Measurements from ENCODE around the gene ATXN7L3.

ATXN7L3 gene

DNA sequence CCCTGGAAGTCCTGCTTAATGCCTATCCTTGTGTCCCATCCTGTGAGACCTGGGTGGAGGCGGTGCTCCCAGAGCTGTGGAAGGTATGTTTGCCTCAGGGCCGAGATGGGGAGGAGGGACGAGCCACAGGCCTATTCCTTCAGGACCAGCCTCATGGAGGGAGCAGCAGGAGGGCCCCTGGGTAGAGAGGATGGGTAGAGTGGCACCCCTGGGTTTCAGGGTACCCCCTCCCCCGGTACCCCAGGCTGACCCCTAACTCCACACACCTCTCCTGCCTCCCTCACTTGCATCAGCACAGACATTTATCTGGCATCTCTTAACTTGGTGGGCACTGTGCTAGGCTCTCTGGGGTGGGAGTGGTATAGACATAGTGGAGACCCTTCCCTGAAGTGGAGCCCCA lies 22.0 kb downstream of the ATXN7L3 start:
- ChIA-PET POLR2A (interaction anchor here (1.6 kb wide), 1 partner anchor 9 kb away, joined by 5 read pairs; the partner anchor contains the start of gene TMUB2), CTCF (no interaction called here)
- TF ChIP-seq FOXM1 (IDR thresholded peaks at IDR 0.05; ENCODE audit: borderline replicate concordance), result no peak
- TF ChIP-seq, protein P1, sequence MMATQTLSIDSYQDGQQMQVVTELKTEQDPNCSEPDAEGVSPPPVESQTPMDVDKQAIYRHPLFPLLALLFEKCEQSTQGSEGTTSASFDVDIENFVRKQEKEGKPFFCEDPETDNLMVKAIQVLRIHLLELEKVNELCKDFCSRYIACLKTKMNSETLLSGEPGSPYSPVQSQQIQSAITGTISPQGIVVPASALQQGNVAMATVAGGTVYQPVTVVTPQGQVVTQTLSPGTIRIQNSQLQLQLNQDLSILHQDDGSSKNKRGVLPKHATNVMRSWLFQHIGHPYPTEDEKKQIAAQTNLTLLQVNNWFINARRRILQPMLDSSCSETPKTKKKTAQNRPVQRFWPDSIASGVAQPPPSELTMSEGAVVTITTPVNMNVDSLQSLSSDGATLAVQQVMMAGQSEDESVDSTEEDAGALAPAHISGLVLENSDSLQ (IDR thresholded peaks at IDR 0.05), result no peak
- TF ChIP-seq LEF1 (IDR thresholded peaks at IDR 0.05; ENCODE audit: borderline replicate concordance), result no peak
- TF ChIP-seq FOXA1 (IDR thresholded peaks at IDR 0.05), result no peak
- TF ChIP-seq CTBP1 (IDR thresholded peaks at IDR 0.05; ENCODE audit: borderline replicate concordance), result no peak
- TF ChIP-seq ELF4 (IDR thresholded peaks at IDR 0.05), result no peak
- TF ChIP-seq ZNF384 (IDR thresholded peaks at IDR 0.05), result no peak
- TF ChIP-seq SP1 (IDR thresholded peaks at IDR 0.05), result no peak
- TF ChIP-seq ARNT (IDR thresholded peaks at IDR 0.05), result no peak
- TF ChIP-seq BHLHE40 (IDR thresholded peaks at IDR 0.05; ENCODE audit: borderline replicate concordance), result no peak
- no peak for TF ChIP-seq HDGF (IDR thresholded peaks at IDR 0.05; ENCODE audit: borderline replicate concordance)
- no peak for TF ChIP-seq TARDBP (IDR thresholded peaks at IDR 0.05)
- no peak for TF ChIP-seq NFRKB (IDR thresholded peaks at IDR 0.05)
- TF ChIP-seq SUZ12 (IDR thresholded peaks at IDR 0.05), result no peak
- no peak for TF ChIP-seq FOXK2 (IDR thresholded peaks at IDR 0.05)
- TF ChIP-seq L3MBTL2 (conservative IDR thresholded peaks at IDR 0.05), result no peak
- DNase-seq (ENCODE audit: extremely low spot score), result no peak

- no peak for DNase-seq (ENCODE audit: extremely low spot score)
- ChIA-PET POLR2A (interaction anchor here (1.4 kb wide), 1 partner anchor 9 kb away, joined by 4 read pairs; no protein-coding TSS in a partner anchor), CTCF (no interaction called here)
- no peak for TF ChIP-seq L3MBTL2 (conservative IDR thresholded peaks at IDR 0.05)
- no peak for TF ChIP-seq SUZ12 (IDR thresholded peaks at IDR 0.05)
- no peak for TF ChIP-seq FOXM1 (IDR thresholded peaks at IDR 0.05; ENCODE audit: borderline replicate concordance)
- no peak for TF ChIP-seq ARNT (IDR thresholded peaks at IDR 0.05)
- TF ChIP-seq FOXA1 (IDR thresholded peaks at IDR 0.05), result no peak
- TF ChIP-seq LEF1 (IDR thresholded peaks at IDR 0.05; ENCODE audit: borderline replicate concordance), result no peak
- no peak for TF ChIP-seq TARDBP (IDR thresholded peaks at IDR 0.05)
- no peak for TF ChIP-seq SP1 (IDR thresholded peaks at IDR 0.05)
- TF ChIP-seq BHLHE40 (IDR thresholded peaks at IDR 0.05; ENCODE audit: borderline replicate concordance), result no peak
- TF ChIP-seq ELF4 (IDR thresholded peaks at IDR 0.05), result no peak
- no peak for TF ChIP-seq FOXK2 (IDR thresholded peaks at IDR 0.05)
- TF ChIP-seq ZNF384 (IDR thresholded peaks at IDR 0.05), result no peak
Observed at GRCh38 chr17:44176671-44177501, 22.8 kb downstream of the ATXN7L3 start.

DNA sequence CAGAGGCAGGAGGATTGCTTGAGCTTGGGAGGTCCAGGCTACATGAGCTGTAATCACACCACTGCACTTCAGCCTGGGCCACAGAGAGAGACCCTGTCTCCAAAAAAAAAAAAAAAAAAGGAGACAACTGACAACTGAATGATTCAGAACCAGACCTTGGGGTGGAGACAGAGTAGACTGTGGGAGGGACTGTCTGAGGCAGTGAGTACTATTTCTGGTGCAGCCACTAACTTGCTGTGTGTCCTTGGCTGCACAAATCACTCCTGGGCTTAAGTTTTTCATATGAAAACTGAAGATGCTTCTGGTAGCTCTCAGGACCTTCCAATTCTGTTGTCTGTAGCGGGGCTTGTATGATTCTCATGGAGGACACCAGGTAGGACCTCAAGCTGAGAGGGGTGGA lies 23.4 kb downstream of the ATXN7L3 start:
- TF ChIP-seq, protein P1 (IDR thresholded peaks at IDR 0.05), result no peak
- TF ChIP-seq FOXK2 (IDR thresholded peaks at IDR 0.05) (no peak), HDGF (IDR thresholded peaks at IDR 0.05; ENCODE audit: borderline replicate concordance) (no peak), NFRKB (IDR thresholded peaks at IDR 0.05) (no peak), SUZ12 (IDR thresholded peaks at IDR 0.05) (no peak), TARDBP (IDR thresholded peaks at IDR 0.05) (no peak), BHLHE40 (IDR thresholded peaks at IDR 0.05; ENCODE audit: borderline replicate concordance) (no peak)
- DNase-seq (ENCODE audit: extremely low spot score), result no peak
- CTCF ChIA-PET, result no interaction called here
- POLR2A ChIA-PET, result interaction anchor here (1.4 kb wide), 1 partner anchor 9 kb away, joined by 4 read pairs; no protein-coding TSS in a partner anchor

DNA sequence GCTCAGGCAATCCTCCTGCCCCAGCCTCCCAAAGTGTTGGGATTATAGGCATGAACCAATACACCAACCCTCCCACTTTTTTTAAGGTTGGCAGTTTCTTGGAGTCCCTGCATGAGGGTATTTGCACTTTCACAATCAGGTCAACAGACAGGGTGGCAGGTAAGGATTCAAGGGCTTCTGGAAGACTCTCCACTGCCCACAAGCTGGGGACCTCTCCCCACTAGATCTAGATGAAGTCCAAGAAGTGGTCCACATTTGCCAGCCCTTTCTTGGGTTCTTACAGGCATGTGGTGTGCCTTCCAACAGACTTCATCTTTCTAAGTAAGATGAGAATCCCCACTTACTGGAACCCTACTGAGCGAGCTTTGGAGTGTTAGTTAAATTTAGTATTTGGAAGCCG lies 25.3 kb downstream of the ATXN7L3 start:
- DNase-seq (ENCODE audit: extremely low spot score), result no peak
- ChIA-PET POLR2A (interaction anchor here (0.9 kb wide), 1 partner anchor 12 kb away, joined by 4 read pairs; the partner anchor contains the start of gene TMUB2), CTCF (no interaction called here)
- TF ChIP-seq L3MBTL2 (conservative IDR thresholded peaks at IDR 0.05), result no peak
- no peak for TF ChIP-seq ZNF384 (IDR thresholded peaks at IDR 0.05)
- no peak for TF ChIP-seq NFRKB (IDR thresholded peaks at IDR 0.05)
- TF ChIP-seq TARDBP (IDR thresholded peaks at IDR 0.05), result no peak
- no peak for TF ChIP-seq FOXK2 (IDR thresholded peaks at IDR 0.05)
- no peak for TF ChIP-seq FOXM1 (IDR thresholded peaks at IDR 0.05; ENCODE audit: borderline replicate concordance)
- TF ChIP-seq CTBP1 (IDR thresholded peaks at IDR 0.05; ENCODE audit: borderline replicate concordance), result no peak

- CTCF ChIA-PET, result interaction anchor here (1.1 to 1.8 kb wide), 3 partner anchors 21 to 131 kb away, joined by 3 to 5 read pairs (median 3); no protein-coding TSS in a partner anchor
- TF ChIP-seq L3MBTL2 (conservative IDR thresholded peaks at IDR 0.05), result no peak
- TF ChIP-seq HDGF (IDR thresholded peaks at IDR 0.05; ENCODE audit: borderline replicate concordance), result no peak
- TF ChIP-seq FOXK2 (IDR thresholded peaks at IDR 0.05), result no peak
- TF ChIP-seq SUZ12 (IDR thresholded peaks at IDR 0.05), result no peak
- TF ChIP-seq ARNT (IDR thresholded peaks at IDR 0.05), result no peak
- no peak for TF ChIP-seq FOXA1 (IDR thresholded peaks at IDR 0.05)
- no peak for DNase-seq (ENCODE audit: extremely low spot score)
- POLR2A ChIA-PET, result interaction anchor here (0.6 to 2.4 kb wide), 4 partner anchors 14 to 1470 kb away, joined by 3 to 9 read pairs (median 4); partner anchors contain the start of genes LSM12 and TMUB2
Observed at GRCh38 chr17:44171931-44172455, 27.7 kb downstream of the ATXN7L3 start.

- ChIA-PET POLR2A (interaction anchor here (2.4 kb wide), 1 partner anchor 15 kb away, joined by 9 read pairs; the partner anchor contains the start of gene TMUB2), CTCF (interaction anchor here (1.1 kb wide), 1 partner anchor 20 kb away, joined by 3 read pairs; no protein-coding TSS in a partner anchor)
- TF ChIP-seq HDGF (IDR thresholded peaks at IDR 0.05; ENCODE audit: borderline replicate concordance) (no peak), L3MBTL2 (conservative IDR thresholded peaks at IDR 0.05) (no peak), ELF4 (IDR thresholded peaks at IDR 0.05) (no peak), SP1 (IDR thresholded peaks at IDR 0.05) (no peak), FOXM1 (IDR thresholded peaks at IDR 0.05; ENCODE audit: borderline replicate concordance) (no peak)
- no peak for DNase-seq (ENCODE audit: extremely low spot score)
Observed at GRCh38 chr17:44170499-44171201, 29.0 kb downstream of the ATXN7L3 start, which contains the start of gene ASB16. ASB16 (plus strand) TSS chr17:44170704; CDS start chr17:44170790, 86 bp downstream.

All from HEK293T (cell line).